ENCODE data around the gene FAM83E.

GRCh38 chr19:48582168-48582567 is 32.7 kb downstream of the FAM83E start:
- TF ChIP-seq CTCF (IDR thresholded peaks at IDR 0.05): no peak
- no peak for TF ChIP-seq POLR2A (IDR thresholded peaks at IDR 0.05)
